Mucosa of stomach (tissue), 1 donor: ENCODE measurements around the gene NLGN1.

ENCODE experiments used
- H3K27me3 ChIP-seq: one replicate; pipeline ENCODE4 v1.7.0; 2013; ENCODE audit warnings: mild to moderate bottlenecking, low read length; ENCODE audit not compliant: control insufficient read depth, insufficient read depth
- H3K36me3 ChIP-seq: one replicate; pipeline ENCODE4 v1.7.0; 2013; ENCODE audit warnings: low read length; ENCODE audit not compliant: control insufficient read depth, insufficient read depth
- H3K4me1 ChIP-seq: one replicate; pipeline ENCODE4 v1.7.0; 2013; ENCODE audit warnings: mild to moderate bottlenecking, low read length; ENCODE audit not compliant: control insufficient read depth, insufficient read depth
- H3K4me3 ChIP-seq: one replicate; pipeline ENCODE4 v1.7.0; 2013; ENCODE audit warnings: low read length
- H3K9ac ChIP-seq: one replicate; pipeline ENCODE4 v1.7.0; 2013; ENCODE audit warnings: mild to moderate bottlenecking, low read length, moderate library complexity
- H3K9me3 ChIP-seq: one replicate; pipeline ENCODE4 v1.7.0; 2013; ENCODE audit warnings: mild to moderate bottlenecking, low read length, moderate library complexity; ENCODE audit not compliant: control insufficient read depth
- donor health status: Pancreatic carcinoma.

Gene NLGN1

DNA sequence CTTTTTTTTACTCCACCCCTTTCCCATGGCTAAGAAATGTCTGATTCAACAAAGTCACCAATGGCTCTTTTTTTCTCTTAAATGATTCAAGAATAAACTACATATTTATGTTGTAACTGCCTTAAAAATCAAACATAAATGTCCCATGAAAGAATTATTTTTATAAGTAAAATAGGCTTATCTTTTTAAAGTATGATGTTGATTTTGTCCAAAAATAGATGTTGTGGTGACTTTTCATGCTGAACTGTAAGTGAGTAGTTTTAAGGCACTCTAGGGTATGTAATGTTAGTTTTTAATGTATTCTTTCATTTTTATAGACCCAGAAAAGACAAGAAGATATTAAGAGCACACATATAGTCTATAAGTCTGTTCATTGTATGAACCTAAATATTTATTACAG lies 594.9 kb downstream of the NLGN1 start:
- no peaks in the 10 kb centered on the region for H3K36me3 ChIP-seq
- H3K9ac ChIP-seq = no peak overlapping the region
- no peak overlapping the region for H3K4me3 ChIP-seq
- H3K9me3 ChIP-seq = no peaks in the 10 kb centered on the region
- no peaks in the 10 kb centered on the region for H3K4me1 ChIP-seq
- H3K27me3 ChIP-seq = no peaks in the 10 kb centered on the region

DNA sequence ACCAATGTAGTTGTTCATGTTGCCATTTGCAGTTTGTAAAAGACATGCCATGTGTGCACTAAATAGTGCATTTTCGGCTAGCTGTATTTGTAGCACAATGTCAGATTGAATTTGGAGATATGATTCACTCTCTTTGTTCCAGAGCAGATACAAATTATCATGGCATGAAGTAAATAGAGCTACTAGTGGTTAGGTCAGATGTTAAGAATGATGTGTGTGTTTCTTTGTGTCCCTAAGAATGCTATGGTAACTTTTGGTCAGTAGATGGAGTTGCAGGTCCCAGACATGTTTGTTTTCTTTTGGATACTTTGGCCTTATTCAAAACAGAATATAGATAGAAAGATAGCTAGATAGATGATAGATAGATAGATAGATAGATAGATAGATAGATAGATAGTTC lies 595.8 kb downstream of the NLGN1 start:
- H3K4me1 ChIP-seq = no peaks in the 10 kb centered on the region
- H3K36me3 ChIP-seq = no peaks in the 10 kb centered on the region
- H3K9ac ChIP-seq = no peak overlapping the region
- no peaks in the 10 kb centered on the region for H3K9me3 ChIP-seq
- no peaks in the 10 kb centered on the region for H3K27me3 ChIP-seq
- no peak overlapping the region for H3K4me3 ChIP-seq

DNA sequence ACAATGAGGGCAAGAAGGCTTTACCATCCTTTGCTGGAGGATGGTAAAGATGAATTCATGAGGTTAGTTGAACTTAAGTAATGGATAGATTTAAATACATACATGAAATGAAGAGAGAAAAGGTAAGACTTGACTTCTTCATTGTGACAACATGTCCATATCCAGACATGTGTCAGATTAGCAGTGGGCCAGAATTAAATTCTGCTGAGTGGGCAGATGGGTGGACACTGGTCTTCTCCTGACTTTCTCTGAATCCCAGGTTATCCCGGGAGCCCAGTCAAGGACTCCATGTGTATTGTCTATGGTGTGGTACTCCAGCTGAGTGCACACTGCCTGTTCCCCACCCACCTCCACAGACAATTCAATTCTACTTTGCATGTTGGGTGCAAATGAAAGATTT lies 603.1 kb downstream of the NLGN1 start:
- no peak overlapping the region for H3K9ac ChIP-seq
- H3K9me3 ChIP-seq = no peaks in the 10 kb centered on the region
- H3K4me1 ChIP-seq = no peaks in the 10 kb centered on the region
- H3K36me3 ChIP-seq = no peaks in the 10 kb centered on the region
- no peaks in the 10 kb centered on the region for H3K27me3 ChIP-seq
- no peak overlapping the region for H3K4me3 ChIP-seq

DNA sequence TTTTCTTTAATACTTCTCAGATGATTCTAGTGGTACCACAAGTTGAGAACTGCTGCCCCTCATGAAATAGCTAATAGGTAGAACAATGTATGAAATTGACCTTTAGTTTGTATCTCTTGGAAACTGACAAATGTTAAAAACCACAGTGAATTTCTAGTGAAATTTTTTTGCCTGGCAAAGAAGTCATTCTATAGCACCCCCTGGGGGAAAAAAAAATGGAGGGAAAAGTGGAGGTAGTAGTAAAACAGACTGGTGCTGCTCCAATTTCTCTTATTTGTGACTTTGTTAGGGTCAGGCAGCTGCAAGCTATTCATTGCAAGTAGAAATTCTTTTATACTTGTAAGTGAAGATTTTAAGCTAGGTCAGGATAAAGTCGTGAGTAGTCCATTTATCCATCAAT lies 605.0 kb downstream of the NLGN1 start:
- Histone ChIP-seq H3K4me1 (no peaks in the 10 kb centered on the region), H3K36me3 (no peaks in the 10 kb centered on the region), H3K9me3 (no peaks in the 10 kb centered on the region), H3K4me3 (no peak overlapping the region), H3K27me3 (no peaks in the 10 kb centered on the region), H3K9ac (no peak overlapping the region)

DNA sequence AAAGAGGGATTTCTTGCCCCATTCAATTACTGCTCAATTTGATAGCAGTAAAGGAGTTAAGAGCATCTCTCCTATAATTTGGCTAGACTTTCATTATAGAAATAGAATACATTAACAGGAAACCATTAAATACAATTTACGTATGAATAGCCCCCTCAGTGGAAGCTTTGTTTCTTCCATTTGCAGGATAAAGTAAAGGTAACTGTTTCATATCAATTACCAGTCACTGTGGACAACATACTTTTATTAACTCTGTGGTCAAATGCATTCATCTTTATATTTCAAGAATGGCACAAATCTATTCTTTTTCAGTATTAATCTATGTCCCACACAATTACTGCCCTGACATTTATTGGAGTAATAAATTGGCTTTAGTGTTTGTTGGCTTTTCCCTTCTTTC lies 613.4 kb downstream of the NLGN1 start:
- H3K36me3 ChIP-seq = no peaks in the 10 kb centered on the region
- no peak overlapping the region for H3K9ac ChIP-seq
- H3K4me3 ChIP-seq = no peak overlapping the region
- no peaks in the 10 kb centered on the region for H3K4me1 ChIP-seq
- H3K27me3 ChIP-seq = no peaks in the 10 kb centered on the region
- no peaks in the 10 kb centered on the region for H3K9me3 ChIP-seq

DNA sequence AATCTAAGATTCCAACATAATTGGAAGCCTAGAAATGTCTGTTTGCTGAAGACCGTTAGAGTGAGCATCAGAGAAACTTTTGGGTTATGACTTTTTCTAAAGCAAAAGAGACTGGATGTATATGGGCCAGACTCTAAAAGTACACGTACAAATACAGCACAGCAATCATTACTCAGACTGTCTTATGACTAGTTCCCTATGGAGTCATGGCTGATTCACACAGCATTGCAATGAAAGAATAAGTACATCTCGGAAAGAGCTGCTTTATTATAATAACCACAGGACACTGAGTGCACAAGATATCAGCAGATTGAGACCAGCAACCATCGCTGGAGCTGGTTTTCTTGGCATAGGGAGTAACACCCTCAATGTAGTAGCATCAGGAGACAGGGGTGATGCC lies 618.6 kb downstream of the NLGN1 start:
- no peak overlapping the region for H3K4me3 ChIP-seq
- no peaks in the 10 kb centered on the region for H3K27me3 ChIP-seq
- no peaks in the 10 kb centered on the region for H3K9me3 ChIP-seq
- no peak overlapping the region for H3K9ac ChIP-seq
- no peaks in the 10 kb centered on the region for H3K4me1 ChIP-seq
- H3K36me3 ChIP-seq = no peaks in the 10 kb centered on the region

DNA sequence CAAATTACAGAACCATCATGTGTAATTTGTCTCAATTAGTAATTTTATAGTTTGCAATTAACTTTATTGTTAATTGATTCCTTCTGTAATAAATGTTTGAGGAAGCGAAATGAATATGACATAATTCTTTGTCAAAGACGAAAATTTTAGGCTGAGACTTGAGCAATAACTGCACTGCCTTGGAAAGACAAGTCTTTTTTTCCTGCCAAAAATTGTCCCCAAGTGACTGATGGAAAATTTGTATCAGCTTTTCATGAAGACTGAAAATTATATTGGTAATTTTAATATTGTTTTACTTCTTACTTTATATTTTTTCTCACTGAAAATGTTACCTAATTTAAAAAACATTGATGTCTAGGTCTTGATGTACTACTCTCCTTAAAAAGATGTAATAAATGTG lies 622.6 kb downstream of the NLGN1 start:
- H3K27me3 ChIP-seq = no peaks in the 10 kb centered on the region
- no peaks in the 10 kb centered on the region for H3K36me3 ChIP-seq
- no peaks in the 10 kb centered on the region for H3K4me1 ChIP-seq
- no peak overlapping the region for H3K9ac ChIP-seq
- H3K4me3 ChIP-seq = no peak overlapping the region
- no peaks in the 10 kb centered on the region for H3K9me3 ChIP-seq

DNA sequence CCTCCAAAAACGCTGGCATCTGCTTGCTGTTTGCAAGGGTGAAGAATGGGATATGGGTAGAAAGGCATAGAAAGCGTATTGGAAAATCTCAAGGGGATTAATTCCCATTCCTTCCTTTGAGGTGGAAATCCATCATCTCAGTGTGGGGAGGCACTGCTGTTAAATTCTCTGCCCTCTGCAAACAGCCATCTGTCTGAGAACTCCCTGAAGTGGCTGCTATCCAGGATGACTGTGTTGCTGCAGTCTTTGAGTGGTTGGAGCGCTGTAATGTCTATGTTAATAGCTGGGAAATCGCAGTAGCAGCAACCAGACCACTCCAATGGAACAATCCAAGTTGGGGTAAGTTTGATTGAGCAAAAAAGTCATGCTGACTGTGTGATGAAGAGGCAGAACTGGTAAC lies 625.9 kb downstream of the NLGN1 start:
- H3K9ac ChIP-seq = no peak overlapping the region
- no peaks in the 10 kb centered on the region for H3K27me3 ChIP-seq
- H3K36me3 ChIP-seq = no peaks in the 10 kb centered on the region
- no peaks in the 10 kb centered on the region for H3K9me3 ChIP-seq
- H3K4me1 ChIP-seq = no peaks in the 10 kb centered on the region
- H3K4me3 ChIP-seq = no peak overlapping the region

DNA sequence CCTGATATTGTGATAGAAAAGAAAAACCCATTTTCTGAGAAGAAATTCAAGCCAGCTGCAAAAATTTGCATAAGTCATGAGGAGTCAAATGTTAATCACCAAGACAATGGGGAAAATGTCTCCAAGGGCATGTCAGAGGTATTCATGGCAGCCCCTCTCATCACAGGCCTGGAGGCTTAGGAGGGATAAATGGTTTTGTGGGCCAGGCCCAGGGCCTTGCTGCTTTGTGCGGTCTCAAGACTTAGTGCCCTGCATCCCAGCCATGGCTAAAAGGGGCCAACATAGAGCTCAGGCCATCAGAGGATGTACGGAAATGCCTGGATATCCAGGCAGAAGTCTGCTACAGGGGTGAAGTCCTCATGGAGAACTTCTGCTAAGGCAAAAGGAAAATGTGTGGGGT lies 631.1 kb downstream of the NLGN1 start:
- H3K9me3 ChIP-seq = no peaks in the 10 kb centered on the region
- no peak overlapping the region for H3K4me3 ChIP-seq
- no peaks in the 10 kb centered on the region for H3K27me3 ChIP-seq
- no peaks in the 10 kb centered on the region for H3K4me1 ChIP-seq
- H3K36me3 ChIP-seq = no peaks in the 10 kb centered on the region
- no peak overlapping the region for H3K9ac ChIP-seq

DNA sequence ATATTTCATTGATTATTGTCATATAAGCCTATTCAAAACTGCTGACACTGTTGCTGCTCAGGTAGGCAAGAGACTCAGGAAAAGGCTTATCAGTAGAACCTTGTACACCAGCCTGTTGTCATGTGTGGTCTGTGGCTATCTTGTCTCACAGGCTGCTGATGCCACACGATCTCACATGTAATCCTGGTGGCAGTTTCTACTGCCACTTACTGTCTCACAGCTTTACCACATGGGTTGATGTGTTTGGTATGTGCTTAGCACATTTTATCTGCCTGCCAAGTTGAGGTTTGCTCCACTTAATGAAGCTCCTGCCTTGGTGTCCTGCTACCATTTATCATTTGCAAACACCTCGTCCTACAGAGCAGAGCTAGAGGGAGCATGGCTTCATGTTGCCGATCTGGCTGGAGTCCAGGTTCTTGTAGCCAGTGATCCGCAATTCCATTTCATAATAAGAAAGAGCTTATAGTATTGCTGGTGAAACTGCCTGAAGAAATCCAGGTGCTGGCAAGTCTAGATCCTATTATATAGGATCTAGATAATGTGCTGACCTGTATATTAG lies 637.9 kb downstream of the NLGN1 start:
- Histone ChIP-seq H3K9me3 (no peaks in the 10 kb centered on the region), H3K36me3 (no peaks in the 10 kb centered on the region), H3K4me1 (no peaks in the 10 kb centered on the region), H3K9ac (no peak overlapping the region), H3K27me3 (no peaks in the 10 kb centered on the region), H3K4me3 (no peak overlapping the region)

DNA sequence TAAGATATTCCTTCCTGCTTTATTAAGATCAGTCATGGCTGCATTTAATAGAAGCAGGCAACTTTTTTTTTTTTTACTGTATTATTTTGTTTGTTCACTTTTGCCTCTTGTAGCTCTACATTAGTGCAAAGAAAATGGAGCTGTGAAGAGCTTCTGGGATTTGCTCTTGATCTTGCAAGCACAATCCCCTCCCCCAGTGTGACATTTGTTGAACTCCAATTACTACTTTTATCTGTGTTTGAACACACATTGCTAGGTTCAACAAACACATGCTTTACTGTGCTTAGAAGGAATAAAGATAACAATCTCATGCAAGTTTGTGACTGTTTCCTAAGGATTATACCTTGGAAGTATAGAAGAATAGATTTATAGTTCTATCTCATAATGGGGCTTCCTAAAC lies 648.8 kb downstream of the NLGN1 start:
- no peak overlapping the region for H3K9ac ChIP-seq
- H3K4me3 ChIP-seq = no peak overlapping the region
- no peaks in the 10 kb centered on the region for H3K27me3 ChIP-seq

DNA sequence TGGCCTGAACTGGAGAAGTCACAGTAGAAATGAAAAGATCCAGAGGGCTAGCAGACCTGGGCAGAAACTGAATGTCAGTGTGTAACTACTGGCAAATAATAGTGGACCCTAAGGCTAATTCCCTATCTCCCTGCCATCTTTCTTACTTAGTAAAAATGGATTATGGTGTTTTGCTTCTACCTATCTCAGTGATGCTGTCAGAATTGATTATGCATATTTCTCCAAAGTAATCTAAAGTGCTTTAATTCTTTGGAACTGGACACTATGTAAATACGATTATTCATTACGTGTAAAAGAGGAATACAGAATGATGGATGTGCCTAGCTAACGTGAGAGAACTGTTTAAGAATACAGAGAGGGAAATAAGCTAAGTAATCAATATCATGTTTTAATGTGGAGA lies 651.9 kb downstream of the NLGN1 start:
- no peak overlapping the region for H3K9ac ChIP-seq
- H3K4me1 ChIP-seq = no peaks in the 10 kb centered on the region
- no peaks in the 10 kb centered on the region for H3K9me3 ChIP-seq
- H3K4me3 ChIP-seq = no peak overlapping the region
- no peaks in the 10 kb centered on the region for H3K27me3 ChIP-seq
- H3K36me3 ChIP-seq = no peaks in the 10 kb centered on the region

More for the DNA sequence above, 648.8 kb downstream of the NLGN1 start:
- no peaks in the 10 kb centered on the region for H3K4me1 ChIP-seq
- no peaks in the 10 kb centered on the region for H3K36me3 ChIP-seq
- no peaks in the 10 kb centered on the region for H3K9me3 ChIP-seq

DNA sequence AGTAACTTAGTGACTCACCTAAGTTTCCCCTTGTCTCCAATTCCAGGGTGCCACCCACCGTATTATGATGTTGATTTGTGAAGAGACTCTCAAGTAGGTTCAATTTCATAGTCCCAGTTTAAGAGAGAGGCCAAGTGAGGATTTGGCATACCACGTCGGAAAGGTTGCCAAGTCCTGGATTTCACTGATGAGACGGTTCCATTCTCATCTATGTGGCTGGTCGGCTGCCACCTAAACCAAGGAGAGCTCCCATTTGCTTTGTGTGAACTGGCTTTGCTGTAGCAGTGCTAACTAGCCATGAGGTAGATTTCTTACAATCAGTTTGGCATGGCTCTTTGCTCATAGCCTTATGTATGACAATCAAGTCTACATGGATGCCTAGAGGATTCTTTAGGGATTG lies 653.6 kb downstream of the NLGN1 start:
- Histone ChIP-seq H3K36me3 (no peaks in the 10 kb centered on the region), H3K4me1 (no peaks in the 10 kb centered on the region), H3K9ac (no peak overlapping the region), H3K9me3 (no peaks in the 10 kb centered on the region), H3K27me3 (no peaks in the 10 kb centered on the region), H3K4me3 (no peak overlapping the region)
